Activated CD4-positive, alpha-beta memory T cell treated with anti-CD3 and anti-CD28 coated beads, Interleukin-2, amount 10 ng/mL, durations not matched to agents 7 days and 5 days (primary cell): ENCODE results near the gene CTSH. TPM values are rescaled to one million over a fixed set of nuclear protein-coding genes. Genes with fewer than 3 reads are reported as not detected.
"Not testable (repeated sequence)": the region's sequence is repeated elsewhere in the genome, so short reads cannot be mapped to it uniquely, and the experiment has no call there.

Experiments used
- CTCF ChIA-PET: fragments of 350-600 bp; sonication (Branson Sonifier 250); formaldehyde crosslinking; loops from one replicate; lab custom pipeline; 2021; ENCODE audit warnings: antibody characterized with exemption, inconsistent platforms; lab: Charles Lee
- POLR2A ChIA-PET: fragments of 350-600 bp; sonication (Branson Sonifier 250); formaldehyde crosslinking; loops from one replicate; lab custom pipeline; 2021; ENCODE audit warnings: antibody characterized with exemption; lab: Charles Lee
- DNase-seq: peaks from one replicate; pipeline ENCODE4 v3.0.0-alpha.2; 2020
- H3K27ac Mint-ChIP-seq: one replicate; pipeline ENCODE4 v1.8.0; 2021; ENCODE audit warnings: mild to moderate bottlenecking, mixed read lengths
- H3K27me3 Mint-ChIP-seq: one replicate; pipeline ENCODE4 v1.8.0; 2021; ENCODE audit warnings: mixed read lengths
- H3K36me3 Mint-ChIP-seq: one replicate; pipeline ENCODE4 v1.8.0; 2021; ENCODE audit warnings: low read depth, mixed read lengths
- H3K4me1 Mint-ChIP-seq: one replicate; pipeline ENCODE4 v1.8.0; 2021; ENCODE audit warnings: mixed read lengths
- H3K4me3 Mint-ChIP-seq: one replicate; pipeline ENCODE4 v1.8.0; 2021; ENCODE audit warnings: mild to moderate bottlenecking, mixed read lengths
- H3K9me3 Mint-ChIP-seq: one replicate; pipeline ENCODE4 v1.8.0; 2021; ENCODE audit warnings: mixed read lengths
- total RNA-seq, 2 experiments: library from RNA; stranded (reverse); gene quantifications; one replicate each; pipeline ENCODE4 v1.2.3, GENCODE V29; 2021

CTSH gene
- total RNA-seq, 2 experiments from 2014 or later: 257 to 273 TPM

GRCh38 chr15:78879517-78880241, 65.2 kb downstream of the CTSH start:
- ChIA-PET POLR2A (interaction anchor here (0.7 to 1.6 kb wide), 8 partner anchors 9 to 56 kb away, joined by 3 to 5 read pairs (median 3); no protein-coding TSS in a partner anchor), CTCF (interaction anchor here (1.1 to 1.6 kb wide), 7 partner anchors 11 to 127 kb away, joined by 3 to 6 read pairs (median 3); partner anchors contain the start of gene ADAMTS7)
- no peak for DNase-seq
- Mint-ChIP-seq H3K4me1 (peaks cover 75% of the 10 kb centered on the region), H3K4me3 (no peak overlapping the region), H3K36me3 (peaks cover 54% of the 10 kb centered on the region), H3K27ac (peak overlapping the region; percentile 53), H3K9me3 (no peaks in the 10 kb centered on the region), H3K27me3 (no peaks in the 10 kb centered on the region)

- Mint-ChIP-seq H3K4me1 (peaks cover 72% of the 10 kb centered on the region), H3K4me3 (peak overlapping the region; percentile 2), H3K27me3 (no peaks in the 10 kb centered on the region), H3K9me3 (no peaks in the 10 kb centered on the region), H3K27ac (peak overlapping the region; percentile 12), H3K36me3 (peaks cover 54% of the 10 kb centered on the region)
- CTCF ChIA-PET: no interaction called here
- DNase-seq: no peak
- POLR2A ChIA-PET: interaction anchor here (1.0 to 3.2 kb wide), 4 partner anchors 8 to 26 kb away, joined by 3 to 10 read pairs (median 4); no protein-coding TSS in a partner anchor
These were observed 66.5 kb downstream of the CTSH start for GRCh38 chr15:78878356-78878755.

GRCh38 chr15:78876954-78877353, 67.9 kb downstream of the CTSH start:
- peak overlapping the region; percentile 35 for H3K27ac Mint-ChIP-seq
- H3K4me3 Mint-ChIP-seq: peak overlapping the region; percentile 94
- peak; percentile 32 for DNase-seq
- peaks cover 68% of the 10 kb centered on the region for H3K4me1 Mint-ChIP-seq
- H3K9me3 Mint-ChIP-seq, CTCF ChIA-PET, H3K27me3 Mint-ChIP-seq: not testable (repeated sequence)
- POLR2A ChIA-PET: interaction anchor here (1.2 to 3.2 kb wide), 3 partner anchors 9 to 32 kb away, joined by 3 to 10 read pairs (median 3); no protein-coding TSS in a partner anchor
- H3K36me3 Mint-ChIP-seq: peaks cover 50% of the 10 kb centered on the region

- POLR2A ChIA-PET: interaction anchor here (1.0 to 3.5 kb wide), 4 partner anchors 7 to 62 kb away, joined by 3 to 19 read pairs (median 6); no protein-coding TSS in a partner anchor
- H3K4me3 Mint-ChIP-seq: peak overlapping the region; percentile 94
- peak overlapping the region; percentile 100 for H3K27ac Mint-ChIP-seq
- H3K27me3 Mint-ChIP-seq: no peaks in the 10 kb centered on the region
- peak; percentile 22 for DNase-seq
- peaks cover 62% of the 10 kb centered on the region for H3K4me1 Mint-ChIP-seq
- CTCF ChIA-PET: no interaction called here
- H3K9me3 Mint-ChIP-seq: no peaks in the 10 kb centered on the region
- H3K36me3 Mint-ChIP-seq: peaks cover 35% of the 10 kb centered on the region
These were observed 69.5 kb downstream of the CTSH start for GRCh38 chr15:78875107-78875914.

- ChIA-PET POLR2A (interaction anchor here (0.8 to 3.5 kb wide), 16 partner anchors 9 to 608 kb away, joined by 3 to 19 read pairs (median 5); partner anchors contain the start of genes CTSH and PSMA4), CTCF (interaction anchor here (0.6 to 1.7 kb wide), 4 partner anchors 13 to 574 kb away, joined by 3 to 7 read pairs (median 4); no protein-coding TSS in a partner anchor)
- Mint-ChIP-seq H3K36me3 (peaks cover 32% of the 10 kb centered on the region), H3K4me3 (peak overlapping the region; percentile 94), H3K27ac (peak overlapping the region; percentile 100), H3K9me3 (no peaks in the 10 kb centered on the region), H3K27me3 (no peaks in the 10 kb centered on the region), H3K4me1 (peaks cover 50% of the 10 kb centered on the region)
- DNase-seq: peak; percentile 55
These were observed 70.8 kb downstream of the CTSH start for GRCh38 chr15:78873793-78874765.

GRCh38 chr15:78872972-78873792, 71.7 kb downstream of the CTSH start:
- peak overlapping the region; percentile 94 for H3K4me3 Mint-ChIP-seq
- peak; percentile 90 for DNase-seq
- no peaks in the 10 kb centered on the region for H3K27me3 Mint-ChIP-seq
- no peaks in the 10 kb centered on the region for H3K9me3 Mint-ChIP-seq
- H3K4me1 Mint-ChIP-seq: peaks cover 43% of the 10 kb centered on the region
- ChIA-PET CTCF (interaction anchor here (0.7 to 1.7 kb wide), 4 partner anchors 12 to 106 kb away, joined by 3 to 7 read pairs (median 4); no protein-coding TSS in a partner anchor), POLR2A (interaction anchor here (0.8 to 3.5 kb wide), 17 partner anchors 9 to 607 kb away, joined by 3 to 20 read pairs (median 6); partner anchors contain the start of genes CTSH and PSMA4)
- H3K36me3 Mint-ChIP-seq: peaks cover 26% of the 10 kb centered on the region
- H3K27ac Mint-ChIP-seq: peak overlapping the region; percentile 100

GRCh38 chr15:78872155-78872971, 72.5 kb downstream of the CTSH start, which contains the start of gene MORF4L1:
MORF4L1 (plus strand) TSS chr15:78872890; CDS start chr15:78873018, 128 bp downstream.
- Mint-ChIP-seq H3K4me1 (peaks cover 34% of the 10 kb centered on the region), H3K9me3 (no peaks in the 10 kb centered on the region), H3K27me3 (no peaks in the 10 kb centered on the region), H3K36me3 (peaks cover 20% of the 10 kb centered on the region), H3K27ac (peak within 1 kb of the TSS; percentile 100), H3K4me3 (peak within 1 kb of the TSS; percentile 94)
- POLR2A ChIA-PET: interaction anchor here (0.8 to 3.5 kb wide), 9 partner anchors 10 to 332 kb away, joined by 3 to 20 read pairs (median 10); partner anchors contain the start of genes CTSH and PSMA4
- CTCF ChIA-PET: interaction anchor here (0.6 to 1.7 kb wide), 4 partner anchors 12 to 107 kb away, joined by 3 to 4 read pairs (median 3); no protein-coding TSS in a partner anchor
- peak; percentile 97 for DNase-seq

- peaks cover 20% of the 10 kb centered on the region for H3K36me3 Mint-ChIP-seq
- CTCF ChIA-PET: interaction anchor here (1.1 kb wide), 1 partner anchor 108 kb away, joined by 3 read pairs; no protein-coding TSS in a partner anchor
- H3K4me3 Mint-ChIP-seq: peak overlapping the region; percentile 94
- H3K27ac Mint-ChIP-seq: peak overlapping the region; percentile 65
- H3K27me3 Mint-ChIP-seq, H3K9me3 Mint-ChIP-seq, DNase-seq: not testable (repeated sequence)
- POLR2A ChIA-PET: interaction anchor here (0.8 to 3.5 kb wide), 4 partner anchors 10 to 24 kb away, joined by 3 to 20 read pairs (median 12); no protein-coding TSS in a partner anchor
- H3K4me1 Mint-ChIP-seq: peaks cover 28% of the 10 kb centered on the region
These were observed 73.2 kb downstream of the CTSH start for GRCh38 chr15:78871483-78872127.
